Spleen (tissue), 7 donors: Measurements from ENCODE around the gene FSIP1.

Experiments used
- POLR2A ChIP-seq, 3 donors: fragments of 450-650 bp; IDR thresholded peaks; one replicate each; pipeline ENCODE4 v1.5.1; 2017; ENCODE audit warnings: antibody characterized with exemption in 3 of 3, mild to moderate bottlenecking in 1 of 3
- TF ChIP-seq, protein P1 (sequence below), 11 experiments: fragments of 200-600 bp in 7 of 11; fragments of 450-650 bp in 4 of 11; sonication (generic) in 4 of 11; IDR thresholded peaks in 8 of 11; conservative IDR thresholded peaks in 3 of 11; 1 replicate in 7 of 11; 2 replicates in 4 of 11; pipeline versions ENCODE4 v1.4.0 to v1.8.0; 2016 to 2021; ENCODE audit warnings: antibody characterized with exemption in 11 of 11, inconsistent platforms in 4 of 11, mild to moderate bottlenecking in 1 of 11
- donor health status: DM: no; HTN: no; CAD: no; lungs with moderate emphysema.
- donor health status: DM: no; HTN: no; CAD: no.
- donor health status: DM: no; HTN: no; CAD: no.

DNA sequence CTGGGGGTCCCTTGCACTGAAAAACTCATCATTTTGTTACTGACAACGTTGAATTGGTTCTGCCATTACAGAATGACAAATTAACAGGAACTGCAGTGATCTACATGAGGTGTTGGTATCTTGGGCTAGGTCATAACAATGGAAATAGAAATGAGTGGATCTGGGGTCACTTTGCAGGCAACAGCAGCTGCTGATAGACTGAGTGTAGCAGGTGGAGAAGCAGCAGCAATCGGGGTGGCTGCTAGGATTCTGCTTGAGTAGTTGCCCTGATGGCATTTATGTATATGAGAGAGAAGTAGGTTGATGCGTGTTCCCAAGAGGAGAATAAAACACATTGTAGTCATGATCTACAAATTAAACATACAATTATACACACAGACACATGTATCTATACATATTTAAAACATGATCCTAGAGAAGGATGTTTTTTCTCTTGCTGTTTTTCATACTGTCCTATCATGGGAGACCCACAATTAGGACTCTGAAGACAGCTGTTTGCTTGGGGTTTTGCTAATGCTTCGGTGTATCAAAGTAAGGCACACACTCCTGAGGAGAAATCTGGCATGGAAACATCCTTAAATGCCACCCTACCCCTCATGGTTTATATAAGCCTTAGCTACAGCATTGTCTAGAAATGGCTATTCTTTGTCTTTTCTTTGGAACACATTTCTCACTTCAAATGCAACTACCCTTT, 217.5 kb downstream of the FSIP1 start:
- TF ChIP-seq, protein P1, sequence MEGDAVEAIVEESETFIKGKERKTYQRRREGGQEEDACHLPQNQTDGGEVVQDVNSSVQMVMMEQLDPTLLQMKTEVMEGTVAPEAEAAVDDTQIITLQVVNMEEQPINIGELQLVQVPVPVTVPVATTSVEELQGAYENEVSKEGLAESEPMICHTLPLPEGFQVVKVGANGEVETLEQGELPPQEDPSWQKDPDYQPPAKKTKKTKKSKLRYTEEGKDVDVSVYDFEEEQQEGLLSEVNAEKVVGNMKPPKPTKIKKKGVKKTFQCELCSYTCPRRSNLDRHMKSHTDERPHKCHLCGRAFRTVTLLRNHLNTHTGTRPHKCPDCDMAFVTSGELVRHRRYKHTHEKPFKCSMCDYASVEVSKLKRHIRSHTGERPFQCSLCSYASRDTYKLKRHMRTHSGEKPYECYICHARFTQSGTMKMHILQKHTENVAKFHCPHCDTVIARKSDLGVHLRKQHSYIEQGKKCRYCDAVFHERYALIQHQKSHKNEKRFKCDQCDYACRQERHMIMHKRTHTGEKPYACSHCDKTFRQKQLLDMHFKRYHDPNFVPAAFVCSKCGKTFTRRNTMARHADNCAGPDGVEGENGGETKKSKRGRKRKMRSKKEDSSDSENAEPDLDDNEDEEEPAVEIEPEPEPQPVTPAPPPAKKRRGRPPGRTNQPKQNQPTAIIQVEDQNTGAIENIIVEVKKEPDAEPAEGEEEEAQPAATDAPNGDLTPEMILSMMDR (IDR thresholded peaks at IDR 0.05 in 8 of 11, conservative IDR thresholded peaks at IDR 0.05 in 3 of 11) = no peak
- no peak for TF ChIP-seq POLR2A (IDR thresholded peaks at IDR 0.05)
